Activated gamma-delta T cell treated with anti-CD3 and anti-CD28 coated beads, Interleukin-2, amount 50 U/mL, for 16 hours (primary cell): ENCODE measurements around the gene PLXNA4.
"Not testable (repeated sequence)": the region's sequence is repeated elsewhere in the genome, so short reads cannot be mapped to it uniquely, and the experiment has no call there.

ENCODE experiments used
- DNase-seq: peaks from one replicate; pipeline ENCODE4 v3.0.0-alpha.2; 2020; ENCODE audit warnings: low read depth

Gene PLXNA4, protein sequence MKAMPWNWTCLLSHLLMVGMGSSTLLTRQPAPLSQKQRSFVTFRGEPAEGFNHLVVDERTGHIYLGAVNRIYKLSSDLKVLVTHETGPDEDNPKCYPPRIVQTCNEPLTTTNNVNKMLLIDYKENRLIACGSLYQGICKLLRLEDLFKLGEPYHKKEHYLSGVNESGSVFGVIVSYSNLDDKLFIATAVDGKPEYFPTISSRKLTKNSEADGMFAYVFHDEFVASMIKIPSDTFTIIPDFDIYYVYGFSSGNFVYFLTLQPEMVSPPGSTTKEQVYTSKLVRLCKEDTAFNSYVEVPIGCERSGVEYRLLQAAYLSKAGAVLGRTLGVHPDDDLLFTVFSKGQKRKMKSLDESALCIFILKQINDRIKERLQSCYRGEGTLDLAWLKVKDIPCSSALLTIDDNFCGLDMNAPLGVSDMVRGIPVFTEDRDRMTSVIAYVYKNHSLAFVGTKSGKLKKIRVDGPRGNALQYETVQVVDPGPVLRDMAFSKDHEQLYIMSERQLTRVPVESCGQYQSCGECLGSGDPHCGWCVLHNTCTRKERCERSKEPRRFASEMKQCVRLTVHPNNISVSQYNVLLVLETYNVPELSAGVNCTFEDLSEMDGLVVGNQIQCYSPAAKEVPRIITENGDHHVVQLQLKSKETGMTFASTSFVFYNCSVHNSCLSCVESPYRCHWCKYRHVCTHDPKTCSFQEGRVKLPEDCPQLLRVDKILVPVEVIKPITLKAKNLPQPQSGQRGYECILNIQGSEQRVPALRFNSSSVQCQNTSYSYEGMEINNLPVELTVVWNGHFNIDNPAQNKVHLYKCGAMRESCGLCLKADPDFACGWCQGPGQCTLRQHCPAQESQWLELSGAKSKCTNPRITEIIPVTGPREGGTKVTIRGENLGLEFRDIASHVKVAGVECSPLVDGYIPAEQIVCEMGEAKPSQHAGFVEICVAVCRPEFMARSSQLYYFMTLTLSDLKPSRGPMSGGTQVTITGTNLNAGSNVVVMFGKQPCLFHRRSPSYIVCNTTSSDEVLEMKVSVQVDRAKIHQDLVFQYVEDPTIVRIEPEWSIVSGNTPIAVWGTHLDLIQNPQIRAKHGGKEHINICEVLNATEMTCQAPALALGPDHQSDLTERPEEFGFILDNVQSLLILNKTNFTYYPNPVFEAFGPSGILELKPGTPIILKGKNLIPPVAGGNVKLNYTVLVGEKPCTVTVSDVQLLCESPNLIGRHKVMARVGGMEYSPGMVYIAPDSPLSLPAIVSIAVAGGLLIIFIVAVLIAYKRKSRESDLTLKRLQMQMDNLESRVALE (N-terminal part only)

DNA sequence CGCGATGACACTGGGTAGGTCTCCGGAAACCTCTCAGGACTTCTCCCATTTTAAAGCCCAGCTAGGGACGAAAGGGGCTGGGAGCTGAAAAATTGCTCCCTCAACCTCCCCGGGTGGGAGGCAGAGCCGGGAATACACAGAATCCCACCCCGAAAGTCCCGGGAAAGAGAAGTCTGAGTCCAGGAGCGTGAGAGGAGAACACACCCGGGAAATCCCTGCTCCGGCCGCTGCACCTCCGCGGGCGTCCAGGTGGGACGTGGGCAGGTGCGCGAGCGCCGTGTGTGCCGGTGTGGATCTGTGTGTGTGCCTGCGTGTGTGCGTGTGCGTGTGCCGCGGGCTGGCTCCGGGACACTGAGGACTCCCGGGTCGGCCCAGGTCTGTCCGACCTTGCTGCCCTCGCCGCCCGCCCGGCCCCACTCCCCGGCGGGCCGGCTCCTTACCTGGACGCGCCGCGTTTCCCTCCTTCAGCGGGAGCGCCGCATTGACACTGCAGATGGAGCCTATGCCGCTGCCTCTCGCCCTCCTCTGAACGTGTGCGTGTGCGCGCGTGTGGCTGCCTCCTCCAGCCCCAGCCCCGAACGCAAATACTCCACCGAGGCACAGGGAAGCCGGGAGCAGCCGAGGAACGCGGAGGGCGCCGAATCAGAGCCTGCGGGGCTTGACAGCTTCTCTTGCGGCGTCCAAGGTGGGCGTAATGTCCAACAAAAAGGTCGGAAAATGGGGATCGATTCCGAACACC is at the start of gene PLXNA4:
Gene PLXNA4, minus strand, starts transcription at position 489 of the 739 bp plus-strand sequence. CDS start 67,777 bp downstream, outside the sequence.
- no peak for DNase-seq

- DNase-seq: no peak
Measured at GRCh38 chr7:132625651-132626050, 49.4 kb upstream of the PLXNA4 start.

- DNase-seq: no peak
Measured at GRCh38 chr7:132622081-132622480, 45.8 kb upstream of the PLXNA4 start.

DNA sequence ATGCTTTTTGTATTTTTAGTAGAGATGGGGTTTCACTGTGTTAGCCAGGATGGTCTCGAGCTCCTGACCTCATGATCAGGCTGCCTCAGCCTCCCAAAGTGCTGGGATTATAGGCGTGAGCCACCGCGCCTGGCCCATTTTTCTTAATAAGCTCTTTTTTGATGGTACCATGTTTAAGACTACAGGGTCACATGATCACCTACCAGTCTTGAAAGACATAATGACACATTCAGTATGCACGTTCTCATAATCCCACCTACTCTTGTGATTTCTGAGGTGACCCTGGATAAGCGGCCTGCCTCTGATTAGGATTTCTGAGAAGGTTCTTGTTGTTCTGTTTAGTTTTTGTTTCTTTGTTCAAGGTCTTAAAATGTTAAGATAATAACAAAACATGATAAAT is 43.7 kb upstream of the PLXNA4 start:
- DNase-seq: no peak

GRCh38 chr7:132618956-132619305 is 42.7 kb upstream of the PLXNA4 start:
- no peak for DNase-seq

DNA sequence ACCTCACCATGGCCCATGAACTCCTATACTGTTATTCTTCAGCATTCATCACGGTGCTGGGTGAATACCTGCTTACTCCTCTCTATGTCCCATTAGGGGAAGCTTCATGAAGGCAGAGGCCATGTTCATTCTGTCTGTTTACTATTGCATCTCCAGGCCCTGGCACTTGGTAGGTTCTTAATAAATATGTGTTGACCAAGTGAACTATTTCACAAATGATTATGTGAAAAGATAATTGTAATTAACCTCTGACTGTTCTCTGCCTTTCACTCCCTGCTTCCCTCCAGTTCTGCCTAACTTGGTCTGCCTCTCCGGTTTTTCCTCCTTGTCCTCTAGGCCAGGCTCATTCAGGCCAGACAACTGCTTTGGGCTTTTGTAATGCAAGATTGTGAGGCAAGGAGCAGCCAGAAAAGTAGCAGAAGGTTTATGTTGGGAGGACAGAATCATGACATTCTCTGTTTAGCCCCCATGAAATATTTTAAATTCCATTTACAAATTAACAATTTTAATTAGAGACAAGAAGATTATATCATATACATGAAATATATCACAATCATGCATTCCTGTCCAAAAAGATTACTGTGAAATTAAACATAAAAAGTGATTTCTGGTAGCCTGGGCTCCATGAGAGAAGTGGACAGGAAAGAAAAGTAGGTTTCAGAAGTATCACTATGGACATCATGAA is 42.1 kb upstream of the PLXNA4 start:
- DNase-seq: no peak

- DNase-seq: no peak
Measured at GRCh38 chr7:132614428-132615318, 38.4 kb upstream of the PLXNA4 start.

DNA sequence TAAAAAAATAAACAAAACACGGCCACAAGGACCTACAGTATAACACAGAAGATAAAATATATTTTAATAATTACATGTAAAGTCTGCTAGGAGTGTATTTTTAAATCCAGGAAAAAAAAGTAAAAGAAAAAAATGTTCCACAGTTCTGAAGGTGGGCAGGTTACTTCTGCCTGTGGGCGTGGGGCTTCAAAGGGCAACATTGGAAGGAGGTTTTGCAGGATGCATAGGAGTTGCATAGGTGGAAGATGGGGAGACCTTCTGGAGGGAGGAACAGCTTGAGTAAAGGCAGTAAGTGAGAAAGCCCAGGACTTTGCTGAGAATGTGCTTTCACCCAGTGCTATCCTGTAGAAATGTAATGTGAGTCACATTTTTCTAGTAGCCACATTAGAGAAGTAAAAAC is 37.5 kb upstream of the PLXNA4 start:
- no peak for DNase-seq

GRCh38 chr7:132610995-132611394 is 34.7 kb upstream of the PLXNA4 start:
- DNase-seq: no peak

- DNase-seq: no peak
Measured at GRCh38 chr7:132609906-132610520, 33.7 kb upstream of the PLXNA4 start.

DNA sequence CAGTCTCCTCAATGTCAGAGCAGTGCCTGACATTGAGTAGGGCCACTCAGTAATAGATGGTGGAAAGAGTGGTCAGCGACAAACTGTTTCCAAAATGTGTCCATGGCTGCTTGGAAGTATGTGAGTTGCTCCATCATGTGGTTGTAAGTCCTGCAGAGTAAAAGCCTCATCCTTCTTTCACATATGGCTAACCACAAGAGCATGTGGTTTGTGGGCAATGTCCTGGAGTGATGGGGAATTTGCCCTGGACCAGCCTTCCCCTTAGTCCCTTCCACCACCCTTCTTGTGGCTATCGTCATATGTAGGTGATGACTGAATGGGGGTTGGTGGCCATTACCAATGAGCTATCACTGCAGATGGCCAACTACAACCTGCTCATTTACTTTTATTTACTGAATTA is 33.0 kb upstream of the PLXNA4 start:
- no peak for DNase-seq

DNA sequence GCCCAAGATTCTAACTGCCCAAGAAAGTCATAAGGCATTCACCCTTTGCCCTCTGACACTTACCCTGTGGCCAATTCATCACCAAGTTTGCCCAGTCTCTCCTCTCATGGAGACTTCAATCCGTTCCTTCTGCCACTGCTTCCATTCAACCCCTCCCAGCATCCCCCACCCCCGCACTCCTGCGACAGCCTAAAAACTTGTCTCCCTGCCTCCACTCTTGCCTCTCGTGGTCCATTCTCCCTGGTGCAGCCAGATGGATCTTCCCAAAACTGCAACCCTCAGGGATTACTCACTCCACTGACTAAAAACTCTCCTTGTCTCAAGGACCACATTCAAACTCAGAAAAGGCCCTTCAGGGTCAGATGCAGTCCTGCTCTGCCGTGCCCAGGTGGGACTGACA is 32.3 kb upstream of the PLXNA4 start:
- no peak for DNase-seq

DNA sequence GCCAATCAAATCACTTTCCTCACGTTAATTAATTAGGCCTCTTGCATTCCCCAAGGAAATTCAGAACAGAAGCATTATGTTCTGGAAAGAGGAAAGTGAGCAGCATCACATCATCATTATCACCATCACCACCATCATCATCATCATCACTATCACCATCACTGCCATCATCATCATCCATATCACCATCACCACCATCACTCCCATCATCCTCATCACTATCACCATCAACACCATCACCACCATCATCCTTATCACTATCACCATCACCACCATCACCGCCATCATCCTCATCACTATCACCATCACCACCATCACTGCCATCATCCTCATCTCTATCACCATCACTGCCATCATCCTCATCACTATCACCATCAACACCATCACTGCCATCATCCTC is 31.4 kb upstream of the PLXNA4 start:
- no peak for DNase-seq

- no peak for DNase-seq
Measured at GRCh38 chr7:132604121-132604520, 27.9 kb upstream of the PLXNA4 start.

DNA sequence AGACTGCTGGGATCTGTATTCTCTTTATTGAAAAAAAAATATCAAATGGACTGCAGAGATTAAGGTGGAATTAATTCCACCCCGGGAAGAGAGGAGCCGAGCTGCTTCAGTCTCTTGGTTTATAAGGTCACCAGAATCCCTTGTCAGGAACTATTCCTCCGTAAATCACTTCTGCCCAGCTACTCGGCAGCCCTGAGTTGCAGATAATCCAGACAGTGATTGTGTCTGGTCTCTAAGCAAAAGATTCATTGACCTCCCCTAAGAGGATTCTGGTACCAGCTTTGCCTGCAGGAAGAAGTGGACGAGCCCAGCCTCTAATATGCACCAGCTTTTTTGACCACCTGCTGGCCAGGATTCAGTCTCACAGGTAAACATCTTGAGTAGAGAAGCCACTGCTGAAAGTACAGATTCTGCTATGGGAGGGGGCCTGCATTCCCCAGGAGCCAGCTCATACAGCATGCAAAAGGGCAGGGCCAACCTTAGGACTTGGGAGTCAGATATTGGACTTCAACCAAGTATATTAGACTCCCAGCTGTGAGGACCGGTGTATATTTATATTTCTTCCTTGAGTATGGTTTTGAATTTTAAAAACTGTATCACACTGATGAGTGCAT is 27.1 kb upstream of the PLXNA4 start:
- DNase-seq: no peak

- no peak for DNase-seq
Measured at GRCh38 chr7:132601783-132602182, 25.5 kb upstream of the PLXNA4 start.

GRCh38 chr7:132596588-132596987 is 20.3 kb upstream of the PLXNA4 start:
- DNase-seq: no peak

- DNase-seq: not testable (repeated sequence)
Measured at GRCh38 chr7:132594741-132595140, 18.5 kb upstream of the PLXNA4 start.

DNA sequence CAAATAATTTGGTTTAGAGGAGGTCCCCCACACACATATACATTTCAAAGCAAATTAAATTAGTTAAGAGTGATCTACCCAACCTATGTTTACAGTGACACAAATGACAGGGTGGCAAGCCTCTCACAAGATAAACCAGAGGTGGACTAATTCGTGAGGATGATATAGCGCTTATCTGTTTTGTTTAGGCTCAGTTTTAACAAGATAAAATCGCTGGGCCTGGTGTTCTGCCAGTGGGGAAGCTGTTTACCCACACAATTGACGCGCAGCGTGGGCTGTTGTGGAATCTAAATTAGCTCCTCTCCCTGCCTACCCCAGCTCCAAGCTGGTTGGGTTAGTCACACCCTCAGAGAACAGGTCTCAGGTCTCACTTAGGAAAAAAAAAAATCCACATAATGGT is 16.7 kb upstream of the PLXNA4 start:
- no peak for DNase-seq
